Stimulated activated CD4-positive, alpha-beta T cell treated with anti-CD3 and anti-CD28 coated beads, Interleukin-1b, Interleukin-23, amount 100 ng/mL, for 48 hours (primary cell): ENCODE measurements around the gene ERV3-1.
"Not testable (repeated sequence)": the region's sequence is repeated elsewhere in the genome, so short reads cannot be mapped to it uniquely, and the experiment has no call there.

ENCODE experiments used
- DNase-seq: peaks from one replicate; pipeline ENCODE4 v3.0.0-alpha.2; 2020

The ERV3-1 gene

GRCh38 chr7:65006094-65006992 lies at the start of gene ERV3-1:
Gene ERV3-1 (minus strand): TSS chr7:65006687. CDS start chr7:64993026, 13,661 bp downstream.
- DNase-seq: peak; percentile 94

GRCh38 chr7:65055786-65056185 lies 49.3 kb upstream of the ERV3-1 start:
- DNase-seq: not testable (repeated sequence)

GRCh38 chr7:65054466-65054994 lies 48.0 kb upstream of the ERV3-1 start:
- DNase-seq: not testable (repeated sequence)

GRCh38 chr7:65051654-65052053 lies 45.2 kb upstream of the ERV3-1 start:
- DNase-seq: not testable (repeated sequence)

- DNase-seq: not testable (repeated sequence)
These were observed 44.7 kb upstream of the ERV3-1 start for GRCh38 chr7:65051139-65051538.

GRCh38 chr7:65046329-65046728 lies 39.8 kb upstream of the ERV3-1 start:
- DNase-seq: not testable (repeated sequence)

- not testable (repeated sequence) for DNase-seq
These were observed 39.1 kb upstream of the ERV3-1 start for GRCh38 chr7:65045589-65045988.

- DNase-seq: peak; percentile 17
These were observed 32.3 kb upstream of the ERV3-1 start for GRCh38 chr7:65038767-65039166.

GRCh38 chr7:65037740-65038688 lies 31.5 kb upstream of the ERV3-1 start:
- DNase-seq: peak; percentile 91

GRCh38 chr7:65036526-65036925 lies 30.0 kb upstream of the ERV3-1 start:
- not testable (repeated sequence) for DNase-seq

- DNase-seq: not testable (repeated sequence)
These were observed 29.0 kb upstream of the ERV3-1 start for GRCh38 chr7:65035469-65035868.

GRCh38 chr7:65034120-65034782 lies 27.8 kb upstream of the ERV3-1 start:
- DNase-seq: not testable (repeated sequence)

GRCh38 chr7:65033391-65033790 lies 26.9 kb upstream of the ERV3-1 start:
- not testable (repeated sequence) for DNase-seq

- not testable (repeated sequence) for DNase-seq
These were observed 18.5 kb upstream of the ERV3-1 start for GRCh38 chr7:65025023-65025422.

GRCh38 chr7:65020978-65021377 lies 14.5 kb upstream of the ERV3-1 start:
- not testable (repeated sequence) for DNase-seq

GRCh38 chr7:65009881-65010280 lies 3.4 kb upstream of the ERV3-1 start:
- DNase-seq: not testable (repeated sequence)

GRCh38 chr7:65009394-65009793 lies 2.9 kb upstream of the ERV3-1 start:
- not testable (repeated sequence) for DNase-seq

GRCh38 chr7:65007036-65007435 lies 549 bp upstream of the ERV3-1 start:
- DNase-seq: not testable (repeated sequence)

GRCh38 chr7:65004575-65004974 lies 1.9 kb downstream of the ERV3-1 start:
- no peak for DNase-seq

- no peak for DNase-seq
These were observed 3.4 kb downstream of the ERV3-1 start for GRCh38 chr7:65002972-65003585.

GRCh38 chr7:65001291-65001814 lies 5.1 kb downstream of the ERV3-1 start:
- DNase-seq: no peak
